Adrenal gland (tissue), 5 donors: ENCODE data around the gene PRKCSH.

Source experiments
- CTCF ChIP-seq, 6 experiments: fragments of 450-650 bp in 4 of 6; fragments of 200-600 bp in 2 of 6; sonication (generic) in 1 of 6; IDR thresholded peaks; 1 replicate in 5 of 6; 2 replicates in 1 of 6; pipeline versions ENCODE4 v1.5.1 to v1.8.0; 2016 to 2021; ENCODE audit warnings: antibody characterized with exemption in 6 of 6, mild to moderate bottlenecking in 2 of 6, moderate library complexity in 1 of 6
- POLR2A ChIP-seq, 2 donors: fragments of 450-650 bp; IDR thresholded peaks; one replicate each; pipeline ENCODE4 v1.6.1; 2017; ENCODE audit warnings: antibody characterized with exemption in 2 of 2, mild to moderate bottlenecking in 2 of 2, moderate library complexity in 1 of 2
- donor health status: DM: no; HTN: no; CAD: no.

GRCh38 chr19:11486661-11487503 is 51.4 kb downstream of the PRKCSH start:
- no peak for TF ChIP-seq CTCF (IDR thresholded peaks at IDR 0.05)
- TF ChIP-seq POLR2A (IDR thresholded peaks at IDR 0.05): no peak
